Heart right ventricle (tissue), 16 donors: Measurements from ENCODE around the gene ELF4. TPM values are rescaled to one million over a fixed set of nuclear protein-coding genes. Genes with fewer than 3 reads are reported as not detected.

Source experiments
- ATAC-seq, 8 donors: fragments of 200-7000 bp; cut with Tn5 transposase; one replicate each; pipeline ENCODE4 v1.9.1; 2020; ENCODE audit warnings: mild to moderate bottlenecking in 8 of 8, moderate library complexity in 8 of 8, moderate number of reproducible peaks in 1 of 8
- DNase-seq, 2 donors: peaks; one replicate each; pipeline ENCODE4 v3.0.0-alpha.2; 2020
- H3K27ac ChIP-seq, 10 donors: fragments of 200-600 bp; sonication (generic) in 2 of 10; one replicate each; pipeline versions ENCODE4 v1.5.0 to v1.8.0; 2020 to 2022; ENCODE audit warnings: mild to moderate bottlenecking in 3 of 10
- H3K27me3 ChIP-seq, 7 donors: fragments of 200-600 bp; one replicate each; pipeline ENCODE4 v1.8.0; 2021 to 2022; ENCODE audit warnings: mild to moderate bottlenecking in 2 of 7
- H3K36me3 ChIP-seq, 9 donors: fragments of 200-600 bp; sonication (generic) in 1 of 9; one replicate each; pipeline versions ENCODE4 v1.5.0 to v1.8.0; 2020 to 2022; ENCODE audit warnings: mild to moderate bottlenecking in 2 of 9
- H3K4me1 ChIP-seq, 9 donors: fragments of 200-600 bp; sonication (generic) in 1 of 9; one replicate each; pipeline versions ENCODE4 v1.5.0 to v1.8.0; 2020 to 2022; ENCODE audit warnings: mild to moderate bottlenecking in 4 of 9
- H3K4me3 ChIP-seq, 10 donors: fragments of 200-600 bp; sonication (generic) in 2 of 10; one replicate each; pipeline versions ENCODE4 v1.5.0 to v1.8.0; 2020 to 2022; ENCODE audit warnings: mild to moderate bottlenecking in 7 of 10, moderate library complexity in 2 of 10
- H3K9me3 ChIP-seq, 11 donors: fragments of 200-600 bp in 10 of 11; sonication (generic) in 2 of 11; one replicate each; pipeline versions ENCODE4 v1.5.0 to v1.8.0; 2013 to 2022; ENCODE audit warnings: mild to moderate bottlenecking in 2 of 11, control low read depth in 1 of 11, moderate library complexity in 1 of 11
- CTCF ChIP-seq, 9 donors: fragments of 200-600 bp; sonication (generic) in 2 of 9; IDR thresholded peaks; one replicate each; pipeline versions ENCODE4 v1.5.0 to v1.8.0; 2021 to 2022; ENCODE audit warnings: antibody characterized with exemption in 9 of 9, mild to moderate bottlenecking in 5 of 9, moderate library complexity in 1 of 9
- WGBS, 2 donors: extraction: QIAGEN DNeasy Blood & Tissue Kit; methylation state at CpG; one replicate each; pipeline ENCODE4 v1.1.7; 2013; ENCODE audit warnings: inconsistent platforms in 1 of 2; 5-methylcytosine and 5-hydroxymethylcytosine counted together
- intact Hi-C, 10 donors: fragments of 100-400 bp; cut with DNase I; formaldehyde crosslinking; loops; one replicate each; pipeline versions ENCODE4 v1.11.1 to v1.14.2; 2022
- polyA plus RNA-seq, 2 donors: library from polyadenylated mRNA; stranded (reverse); fragments of 200-250 nt; gene quantifications; one replicate each; pipeline ENCODE4 v1.2.3, GENCODE V29; 2013
- total RNA-seq, 10 donors: library from RNA; stranded (reverse); fragmentation: NEBNext Ultra II Directional in 3 of 10; extraction: Animal tissue kit (Norgen Biotek cat#: 25700) in 3 of 10; gene quantifications; one replicate each; pipeline versions ENCODE4 v1.2.1 to v1.2.4, GENCODE V29; 2021 to 2023
- donor health status: Arrhythmogenic right ventricular cardiomyopathy.
- donor health status: ischemic (EF 13 %, LVEDD 7.1; RV severe dilation, severe dysfunction).
- donor health status: healthy with polysubstance abuse.
- donor health status: DM: no; HTN: yes; CAD: no.
- donor health status: DM: no; HTN: no; CAD: no.
- donor health status: ischemic (EF 25% LVEDD 6.9; RV normal size, moderate dysfunction).
- donor health status: ischemic (EF 25% LVEDD 5.7; RV mildly dilated, moderate dysfunction).
- donor health status: healthy.
- donor health status: DM: yes; HTN: yes; CAD: no.
- donor health status: Ischemic cardiomyopathy.
- donor health status: ischemic (EF 35%, LVEDD 5.7; RV mildly dilated, moderate dysfunction).
- donor health status: nonischemic (EF 11% LVEDD 7.7; RV severe dilation, severe dysfunction).
- donor health status: DM: yes; HTN: yes; CAD: no.
- donor health status: PGD.
- donor health status: ischemic (EF 29% LVEDD 5.4; RV normal size, mild dysfunction).
- donor health status: nonischemic (EF 23%, LVEDD 6.1; RV moderate dilation, normal function).

The ELF4 gene
- total and polyA plus RNA-seq, 12 donors, result 1.8 to 8.6 (median 2.7) TPM

GRCh38 chrX:130025256-130025655 lies 85.0 kb downstream of the ELF4 start:
- intact Hi-C loops, result loop anchor here in 8 of 10 donors (5.0 to 10.0 kb wide), 4 partner anchors 43 to 420 kb away; partner anchors contain the start of gene BCORL1 (in 1 of the 8)
- H3K4me3 ChIP-seq, result no peak overlapping the region
- H3K36me3 ChIP-seq, result peaks cover 0 to 79% (median 0%) of the 10 kb centered on the region in 9 donors
- H3K4me1 ChIP-seq, result peaks cover 0 to 17% (median 0%) of the 10 kb centered on the region in 9 donors
- WGBS, 2 donors, result 73 to 86% methylated on average over 17 to 19 of the region's 19 CpGs
- TF ChIP-seq CTCF (IDR thresholded peaks at IDR 0.05), result no peak
- no peaks in the 10 kb centered on the region for H3K27me3 ChIP-seq
- DNase-seq (no peak), ATAC-seq (no peak)
- no peak overlapping the region for H3K27ac ChIP-seq
- no peaks in the 10 kb centered on the region for H3K9me3 ChIP-seq

GRCh38 chrX:130024127-130024526 lies 86.2 kb downstream of the ELF4 start:
- DNase-seq (peak; percentile 75 to 79), ATAC-seq (peak; percentile 86 to 98 (median 95))
- no peak overlapping the region for H3K4me3 ChIP-seq
- no peak for TF ChIP-seq CTCF (IDR thresholded peaks at IDR 0.05)
- peaks cover 0 to 68% (median 0%) of the 10 kb centered on the region in 9 donors for H3K36me3 ChIP-seq
- peak overlapping the region in 2 of 10 donors; percentile 46 to 54 for H3K27ac ChIP-seq
- H3K4me1 ChIP-seq, result peaks cover 0 to 28% (median 7%) of the 10 kb centered on the region in 9 donors
- intact Hi-C loops, result loop anchor here in 5 of 10 donors (5.0 to 10.0 kb wide), 3 partner anchors 42 to 419 kb away; partner anchors contain the start of gene BCORL1 (in 2 of the 5)
- WGBS, 2 donors, result 30 to 39% methylated on average over 9 of the region's 9 CpGs
- H3K9me3 ChIP-seq, result no peaks in the 10 kb centered on the region
- no peaks in the 10 kb centered on the region for H3K27me3 ChIP-seq

- H3K27ac ChIP-seq, result peak overlapping the region in 5 of 10 donors; percentile 11 to 56 (median 34)
- intact Hi-C loops, result loop anchor here in 5 of 10 donors (5.0 to 10.0 kb wide), 3 partner anchors 38 to 416 kb away; partner anchors contain the start of gene BCORL1 (in 2 of the 5)
- no peak for ATAC-seq
Measured at GRCh38 chrX:130020661-130021324, 89.5 kb downstream of the ELF4 start.

More at GRCh38 chrX:130020661-130021324, 89.5 kb downstream of the ELF4 start:
- TF ChIP-seq CTCF (IDR thresholded peaks at IDR 0.05), result no peak
- no peaks in the 10 kb centered on the region for H3K9me3 ChIP-seq
- peaks cover 0 to 35% (median 8%) of the 10 kb centered on the region in 9 donors for H3K4me1 ChIP-seq
- H3K36me3 ChIP-seq, result peaks cover 0 to 50% (median 0%) of the 10 kb centered on the region in 9 donors
- WGBS, 2 donors, result 62 to 68% methylated on average over 15 of the region's 15 CpGs
- H3K4me3 ChIP-seq, result no peak overlapping the region
- no peak for DNase-seq
- H3K27me3 ChIP-seq, result no peaks in the 10 kb centered on the region
